HEK293 (cell line): ENCODE results near the gene SELENOF.

Experiments
- CTCF ChIP-seq: fragments of 450-650 bp; formaldehyde crosslinking; IDR thresholded peaks from 2 replicates; pipeline ENCODE4 v1.5.1; 2016; ENCODE audit warnings: missing biosample characterization, missing genetic modification characterization
- GLI4 ChIP-seq: fragments of 450-650 bp; formaldehyde crosslinking; IDR thresholded peaks from 2 replicates; pipeline ENCODE4 v1.5.1; 2016; ENCODE audit warnings: missing biosample characterization, missing genetic modification characterization
- PATZ1 ChIP-seq: fragments of 450-650 bp; formaldehyde crosslinking; IDR thresholded peaks from 2 replicates; pipeline ENCODE4 v1.5.1; 2016; ENCODE audit warnings: missing biosample characterization, missing genetic modification characterization
- REST ChIP-seq: fragments of 450-650 bp; formaldehyde crosslinking; IDR thresholded peaks from 2 replicates; pipeline ENCODE4 v1.5.1; 2016; ENCODE audit warnings: missing biosample characterization, missing genetic modification characterization
- SP2 ChIP-seq: fragments of 450-650 bp; formaldehyde crosslinking; IDR thresholded peaks from 2 replicates; pipeline ENCODE4 v1.5.1; 2016; ENCODE audit warnings: missing biosample characterization, missing genetic modification characterization
- ZBTB11 ChIP-seq: fragments of 450-650 bp; formaldehyde crosslinking; conservative IDR thresholded peaks from 2 replicates; pipeline ENCODE4 v1.5.1; 2016; ENCODE audit warnings: low read depth, missing biosample characterization, missing genetic modification characterization
- ZBTB20 ChIP-seq: fragments of 450-650 bp; formaldehyde crosslinking; IDR thresholded peaks from 2 replicates; pipeline ENCODE4 v1.5.1; 2016; ENCODE audit warnings: missing biosample characterization, missing genetic modification characterization
- ZBTB26 ChIP-seq: fragments of 450-650 bp; formaldehyde crosslinking; optimal IDR thresholded peaks from 2 replicates; pipeline ENCODE3; 2016; ENCODE audit warnings: missing biosample characterization, mild to moderate bottlenecking, missing genetic modification characterization
- ZFP3 ChIP-seq: fragments of 450-650 bp; formaldehyde crosslinking; IDR thresholded peaks from 2 replicates; pipeline ENCODE4 v1.5.1; 2016; ENCODE audit warnings: low read depth, missing biosample characterization, missing genetic modification characterization
- ZNF184 ChIP-seq: fragments of 450-650 bp; IDR thresholded peaks from 2 replicates; pipeline ENCODE4 v1.5.1; 2018; ENCODE audit warnings: missing biosample characterization, mild to moderate bottlenecking, missing genetic modification characterization
- ZNF362 ChIP-seq: fragments of 450-650 bp; formaldehyde crosslinking; IDR thresholded peaks from 2 replicates; pipeline ENCODE4 v1.5.1; 2016; ENCODE audit warnings: missing biosample characterization, missing genetic modification characterization
- ZNF549 ChIP-seq: fragments of 450-650 bp; IDR thresholded peaks from 2 replicates; pipeline ENCODE4 v1.5.1; 2018; ENCODE audit warnings: missing biosample characterization, missing genetic modification characterization, mild to moderate bottlenecking, inconsistent platforms, moderate library complexity
- ZNF585B ChIP-seq: fragments of 450-650 bp; formaldehyde crosslinking; IDR thresholded peaks from 2 replicates; pipeline ENCODE4 v1.5.1; 2016; ENCODE audit warnings: missing biosample characterization, missing genetic modification characterization
- ZNF768 ChIP-seq: fragments of 450-650 bp; formaldehyde crosslinking; IDR thresholded peaks from 2 replicates; pipeline ENCODE4 v1.5.1; 2018; ENCODE audit warnings: missing biosample characterization, mild to moderate bottlenecking, missing genetic modification characterization

- TF ChIP-seq ZFP3 (tag by site-specific recombination) (no peak), CTCF (tag by site-specific recombination) (no peak), ZBTB20 (tag by site-specific recombination) (no peak), ZNF585B (tag by site-specific recombination) (no peak), SP2 (tag by site-specific recombination) (no peak), ZNF768 (tag by site-specific recombination) (no peak), ZNF549 (tag by site-specific recombination) (no peak), ZBTB26 (tag by site-specific recombination) (no peak), REST (tag by site-specific recombination) (no peak), ZNF184 (no peak), GLI4 (no peak), ZNF362 (tag by site-specific recombination) (no peak), ZBTB11 (tag by site-specific recombination) (no peak), PATZ1 (tag by site-specific recombination) (no peak)
Observed at GRCh38 chr1:86826856-86827255, 87.1 kb downstream of the SELENOF start.
